HG02759 (cell line): ENCODE measurements around the gene GPR18.
"Not testable (repeated sequence)": the region's sequence is repeated elsewhere in the genome, so short reads cannot be mapped to it uniquely, and the experiment has no call there.

Experiments used
- ATAC-seq: cut with Tn5 transposase; IDR thresholded peaks from one replicate; pipeline ENCODE4 v1.9.1; 2021; ENCODE audit warnings: mild to moderate bottlenecking, moderate library complexity; ENCODE audit not compliant: unreplicated experiment

Gene GPR18

GRCh38 chr13:99211421-99212035 is 46.7 kb downstream of the GPR18 start:
- ATAC-seq: no peak

GRCh38 chr13:99210627-99211026 is 47.6 kb downstream of the GPR18 start:
- not testable (repeated sequence) for ATAC-seq

DNA sequence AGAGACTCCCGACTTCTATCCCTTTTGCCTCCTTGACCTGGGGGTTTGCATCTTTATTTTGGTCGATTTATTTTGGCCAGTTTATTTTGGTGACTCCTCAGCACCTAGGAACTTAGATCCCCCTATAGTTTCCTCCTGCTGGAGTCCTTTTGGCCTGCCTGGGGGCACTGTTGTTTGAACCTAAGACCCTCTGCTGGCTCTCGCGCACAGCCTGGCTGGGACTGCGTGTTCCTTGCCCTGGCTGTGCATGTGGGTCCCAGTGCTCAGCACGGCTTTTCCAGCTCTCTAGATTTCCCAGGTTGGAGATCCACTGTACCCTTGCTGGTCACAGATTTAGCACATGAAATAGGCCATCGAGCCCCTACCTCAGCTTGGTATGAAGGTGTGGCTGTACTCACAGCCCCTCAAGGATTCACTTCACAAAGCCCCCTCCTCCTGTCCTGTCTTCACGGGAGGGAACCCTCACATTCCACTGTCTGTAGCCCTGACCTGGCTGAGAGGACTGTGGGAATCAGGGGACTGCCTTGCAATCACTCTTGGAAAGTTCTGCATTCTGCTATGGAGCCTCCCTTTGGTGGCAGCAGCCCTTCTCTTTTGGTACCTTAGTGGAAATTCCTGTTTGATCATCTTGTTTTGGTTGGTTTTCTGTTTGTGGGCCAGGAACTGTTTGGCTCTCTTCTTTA is 49.2 kb downstream of the GPR18 start:
- no peak for ATAC-seq

GRCh38 chr13:99208185-99208584 is 50.0 kb downstream of the GPR18 start:
- ATAC-seq: no peak

DNA sequence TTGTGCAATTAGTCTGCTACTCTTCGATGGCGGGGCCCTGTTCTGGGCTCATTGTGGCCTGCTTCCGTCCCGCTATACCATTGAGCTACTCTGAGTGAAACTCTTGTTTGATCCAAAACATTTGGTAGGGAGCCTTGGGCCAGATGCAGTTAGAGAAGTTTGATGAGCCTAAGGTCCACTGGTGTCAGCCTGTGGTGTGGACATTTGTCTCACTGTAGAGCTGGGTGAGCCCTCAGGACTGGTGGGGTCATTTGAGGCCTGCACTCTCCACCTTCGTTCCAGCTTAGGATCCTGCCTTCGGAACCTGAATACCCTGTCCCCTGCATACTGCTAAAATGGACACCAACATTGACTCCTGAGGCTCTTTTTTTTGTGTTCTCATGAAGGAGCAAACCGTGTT is 50.7 kb downstream of the GPR18 start:
- no peak for ATAC-seq

DNA sequence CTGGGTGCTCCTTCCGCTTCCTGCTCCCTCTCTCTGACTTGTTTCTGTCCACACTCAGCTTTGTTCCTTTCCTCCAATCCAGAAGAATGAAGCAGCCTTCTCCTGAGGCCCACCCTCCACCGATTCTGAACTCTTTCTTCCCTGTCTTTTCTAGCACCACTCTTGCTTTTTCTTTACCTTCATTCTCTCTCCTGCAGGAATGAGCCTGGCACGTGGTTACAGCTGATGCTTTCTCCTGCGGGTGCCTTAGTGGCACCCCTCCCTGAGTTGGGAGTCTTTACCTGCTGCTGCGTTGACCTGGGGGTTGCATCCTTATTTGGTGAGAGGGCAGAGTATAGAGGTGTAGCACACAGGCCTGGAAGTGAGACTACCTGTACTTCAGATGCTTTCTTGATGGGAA is 51.3 kb downstream of the GPR18 start:
- no peak for ATAC-seq

- no peak for ATAC-seq
Measured at GRCh38 chr13:99206226-99206625, 52.0 kb downstream of the GPR18 start.

DNA sequence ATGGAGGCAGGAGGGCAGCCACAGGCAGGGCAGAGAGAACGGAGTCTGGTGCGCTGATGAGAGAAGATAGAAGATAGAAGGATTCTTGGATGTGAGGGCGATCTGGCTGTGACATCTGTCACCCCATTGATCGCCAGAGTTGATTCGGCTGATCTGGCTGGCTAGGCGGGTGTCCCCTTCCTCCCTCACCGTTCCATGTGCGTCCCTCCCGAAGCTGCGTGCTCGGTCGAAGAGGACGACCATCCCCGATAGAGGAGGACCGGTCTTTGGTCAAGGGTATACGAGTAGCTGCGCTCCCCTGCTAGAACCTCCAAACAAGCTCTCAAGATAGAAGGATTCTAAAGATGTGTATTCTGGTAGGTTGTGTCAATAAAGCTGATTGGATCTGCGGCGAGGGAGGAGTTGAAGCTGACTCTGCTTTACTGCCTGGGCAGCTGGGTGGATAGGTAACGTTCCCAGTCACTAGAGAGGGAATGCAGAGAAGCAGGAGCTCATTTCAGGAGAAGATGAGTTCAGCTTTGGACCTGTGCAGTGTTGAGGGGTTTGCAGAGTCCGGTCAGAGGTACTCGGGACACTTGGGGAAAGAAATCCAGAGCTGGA is 52.5 kb downstream of the GPR18 start:
- no peak for ATAC-seq
